ENCODE measurements around the gene INO80C. TPM values are rescaled to one million over a fixed set of nuclear protein-coding genes. Genes with fewer than 3 reads are reported as not detected.

The INO80C gene
- total RNA-seq, 4 donors from 2014 or later, result 3.9 to 11.6 (median 8.8) TPM

DNA sequence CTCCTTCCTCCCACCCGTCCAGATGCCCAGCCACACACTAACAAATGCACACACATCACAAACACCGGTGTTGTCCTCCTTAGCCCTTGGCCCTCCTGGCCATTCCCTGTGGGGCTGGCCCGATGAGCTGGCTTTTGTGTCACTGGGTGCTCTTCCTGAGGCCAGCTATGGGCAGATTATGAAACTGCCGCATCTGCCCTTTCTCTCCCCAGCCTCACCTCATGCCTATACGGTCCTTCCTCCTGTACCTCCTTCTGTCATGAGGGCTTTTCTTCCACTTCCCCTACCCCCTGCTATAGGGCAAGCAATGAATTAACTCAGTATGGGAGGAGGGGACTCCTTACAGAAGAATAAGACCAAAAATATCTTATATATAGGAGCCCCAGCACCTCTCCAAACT, 10.3 kb upstream of the INO80C start:
- Histone ChIP-seq H3K27ac (no peak overlapping the region), H3K4me1 (no peaks in the 10 kb centered on the region), H3K36me3 (no peaks in the 10 kb centered on the region), H3K9me3 (no peaks in the 10 kb centered on the region), H3K27me3 (no peaks in the 10 kb centered on the region), H3K4me3 (no peak overlapping the region)
- TF ChIP-seq POLR2A (IDR thresholded peaks at IDR 0.05), result no peak
- no peak for TF ChIP-seq EP300 (IDR thresholded peaks at IDR 0.05)
- TF ChIP-seq, protein P1, sequence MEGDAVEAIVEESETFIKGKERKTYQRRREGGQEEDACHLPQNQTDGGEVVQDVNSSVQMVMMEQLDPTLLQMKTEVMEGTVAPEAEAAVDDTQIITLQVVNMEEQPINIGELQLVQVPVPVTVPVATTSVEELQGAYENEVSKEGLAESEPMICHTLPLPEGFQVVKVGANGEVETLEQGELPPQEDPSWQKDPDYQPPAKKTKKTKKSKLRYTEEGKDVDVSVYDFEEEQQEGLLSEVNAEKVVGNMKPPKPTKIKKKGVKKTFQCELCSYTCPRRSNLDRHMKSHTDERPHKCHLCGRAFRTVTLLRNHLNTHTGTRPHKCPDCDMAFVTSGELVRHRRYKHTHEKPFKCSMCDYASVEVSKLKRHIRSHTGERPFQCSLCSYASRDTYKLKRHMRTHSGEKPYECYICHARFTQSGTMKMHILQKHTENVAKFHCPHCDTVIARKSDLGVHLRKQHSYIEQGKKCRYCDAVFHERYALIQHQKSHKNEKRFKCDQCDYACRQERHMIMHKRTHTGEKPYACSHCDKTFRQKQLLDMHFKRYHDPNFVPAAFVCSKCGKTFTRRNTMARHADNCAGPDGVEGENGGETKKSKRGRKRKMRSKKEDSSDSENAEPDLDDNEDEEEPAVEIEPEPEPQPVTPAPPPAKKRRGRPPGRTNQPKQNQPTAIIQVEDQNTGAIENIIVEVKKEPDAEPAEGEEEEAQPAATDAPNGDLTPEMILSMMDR (IDR thresholded peaks at IDR 0.05), result no peak
- no peak for DNase-seq (ENCODE audit: low spot score in 2 of 2)
- WGBS, 2 donors, result 77 to 78% methylated on average over 5 of the region's 5 CpGs

DNA sequence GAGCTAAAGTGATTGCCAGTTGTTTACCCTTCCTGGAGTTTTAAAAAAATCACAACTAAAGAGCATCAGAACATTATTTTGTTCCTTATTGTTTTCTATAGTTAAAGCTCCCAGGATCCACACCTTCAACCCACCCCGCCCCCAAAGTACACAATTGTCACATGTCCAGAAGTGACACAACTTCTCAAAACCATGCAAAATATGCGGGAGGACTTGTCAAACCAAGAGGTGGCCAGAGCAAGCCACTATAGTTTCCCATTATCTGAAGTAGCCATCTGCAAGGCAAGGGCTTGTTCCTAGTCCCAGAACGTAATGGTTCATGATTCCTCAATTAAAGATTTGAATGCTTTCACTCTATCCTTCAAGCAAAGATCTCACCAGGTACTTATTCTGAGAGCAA, 9.9 kb upstream of the INO80C start:
- no peaks in the 10 kb centered on the region for H3K9me3 ChIP-seq
- H3K4me1 ChIP-seq, result no peaks in the 10 kb centered on the region
- TF ChIP-seq, protein P1 (IDR thresholded peaks at IDR 0.05), result no peak
- no peak for TF ChIP-seq POLR2A (IDR thresholded peaks at IDR 0.05)
- TF ChIP-seq EP300 (IDR thresholded peaks at IDR 0.05), result no peak
- no peaks in the 10 kb centered on the region for H3K36me3 ChIP-seq
- H3K4me3 ChIP-seq, result no peak overlapping the region
- DNase-seq (ENCODE audit: low spot score in 2 of 2), result no peak
- WGBS, 2 donors, result 80 to 87% methylated on average over 3 of the region's 3 CpGs
- H3K27me3 ChIP-seq, result no peaks in the 10 kb centered on the region
- H3K27ac ChIP-seq, result no peak overlapping the region

DNA sequence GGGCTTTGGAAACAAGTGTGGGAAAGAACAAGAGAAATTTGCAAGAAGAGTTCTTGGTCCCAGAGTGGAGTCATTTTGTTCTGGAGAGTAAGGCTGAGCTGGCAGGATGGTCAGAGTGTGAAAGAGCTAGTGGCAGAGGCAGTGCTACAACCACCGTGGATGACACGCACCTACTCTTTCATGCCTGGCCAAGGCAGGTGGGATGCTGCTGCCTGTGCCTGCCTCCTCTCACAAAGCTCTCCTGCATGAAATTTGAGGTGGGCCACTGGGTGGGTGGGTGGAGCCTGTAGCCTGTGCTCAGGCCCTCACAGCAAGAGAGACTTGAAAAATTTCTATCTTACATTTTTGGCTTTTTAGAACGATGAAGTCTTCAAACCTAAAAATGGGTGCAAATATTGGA, 9.4 kb upstream of the INO80C start:
- H3K4me1 ChIP-seq, result no peaks in the 10 kb centered on the region
- no peaks in the 10 kb centered on the region for H3K27me3 ChIP-seq
- no peaks in the 10 kb centered on the region for H3K9me3 ChIP-seq
- no peak for DNase-seq (ENCODE audit: low spot score in 2 of 2)
- WGBS, 2 donors, result 72 to 77% methylated on average over 3 of the region's 3 CpGs
- TF ChIP-seq EP300 (IDR thresholded peaks at IDR 0.05), result no peak
- TF ChIP-seq, protein P1 (IDR thresholded peaks at IDR 0.05), result no peak
- no peak overlapping the region for H3K27ac ChIP-seq
- no peaks in the 10 kb centered on the region for H3K36me3 ChIP-seq
- H3K4me3 ChIP-seq, result no peak overlapping the region

DNA sequence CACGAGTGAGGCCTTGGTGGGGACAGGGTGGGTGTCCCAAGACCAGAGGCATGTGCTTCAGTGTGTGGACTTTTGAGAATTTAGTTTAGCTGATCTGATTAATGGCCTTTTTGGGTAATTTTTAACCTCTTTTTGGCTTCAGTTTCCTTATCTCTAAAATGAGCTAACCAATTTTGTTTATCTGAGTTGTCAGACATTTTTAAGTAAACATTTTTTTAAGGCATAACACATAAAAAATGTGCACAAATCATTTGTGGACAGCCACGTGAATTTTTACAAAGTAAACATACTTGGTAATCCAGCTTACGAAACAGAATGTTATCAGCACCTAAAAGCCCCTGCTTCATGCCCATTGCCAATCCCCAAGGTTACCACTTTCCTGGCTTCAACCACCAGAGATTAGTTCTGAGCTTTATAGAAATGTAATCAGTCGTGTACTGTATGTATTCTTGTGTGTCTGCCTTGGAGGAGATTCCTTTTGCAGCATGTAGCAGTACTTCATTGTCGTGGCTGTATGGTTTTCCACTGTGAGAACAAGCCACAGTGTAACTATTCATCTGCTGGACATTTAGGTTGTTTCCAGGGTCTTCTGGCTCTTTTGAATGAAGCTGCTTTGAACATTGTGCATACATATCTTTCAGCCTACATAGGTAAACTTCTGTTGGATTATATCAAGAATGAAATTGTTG, 8.4 kb upstream of the INO80C start:
- Histone ChIP-seq H3K27ac (no peak overlapping the region), H3K4me3 (no peak overlapping the region), H3K4me1 (no peaks in the 10 kb centered on the region), H3K27me3 (no peaks in the 10 kb centered on the region), H3K36me3 (no peaks in the 10 kb centered on the region), H3K9me3 (no peaks in the 10 kb centered on the region)
- DNase-seq (ENCODE audit: low spot score in 2 of 2), result no peak
- 62 to 64% methylated on average over 5 of the region's 5 CpGs for WGBS, 2 donors
- TF ChIP-seq POLR2A (IDR thresholded peaks at IDR 0.05), result no peak
- no peak for TF ChIP-seq EP300 (IDR thresholded peaks at IDR 0.05)
- TF ChIP-seq, protein P1 (IDR thresholded peaks at IDR 0.05), result no peak

DNA sequence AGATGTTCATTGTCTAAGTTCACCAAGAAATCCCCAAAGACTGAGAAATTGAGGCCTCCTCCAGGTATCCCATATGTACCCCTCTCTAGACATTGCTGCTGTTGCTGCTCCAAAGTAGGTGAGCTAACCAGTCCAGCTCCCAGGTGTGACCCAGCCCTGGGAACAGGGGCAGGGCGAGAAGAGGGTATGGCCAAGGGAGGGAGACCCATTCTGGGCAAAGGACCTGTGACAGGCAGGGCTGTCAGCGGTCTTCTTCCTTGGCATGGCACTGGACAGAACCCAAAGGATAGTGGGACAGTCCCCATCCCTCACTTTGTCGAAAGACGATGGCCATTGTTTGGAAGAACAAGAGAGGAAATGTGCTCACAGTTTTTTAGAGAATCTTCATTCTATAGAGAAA, 7.2 kb upstream of the INO80C start:
- Histone ChIP-seq H3K36me3 (no peaks in the 10 kb centered on the region), H3K27ac (no peak overlapping the region), H3K27me3 (no peaks in the 10 kb centered on the region), H3K4me1 (no peaks in the 10 kb centered on the region), H3K4me3 (no peak overlapping the region), H3K9me3 (no peaks in the 10 kb centered on the region)
- no peak for DNase-seq (ENCODE audit: low spot score in 2 of 2)
- WGBS, 2 donors, result 84 to 95% methylated on average over 4 of the region's 4 CpGs
- TF ChIP-seq EP300 (IDR thresholded peaks at IDR 0.05) (no peak), POLR2A (IDR thresholded peaks at IDR 0.05) (no peak)
- TF ChIP-seq, protein P1 (IDR thresholded peaks at IDR 0.05), result no peak

Measured in tibial nerve (tissue), 4 donors.